IgD-negative memory B cell (primary cell): ENCODE data around the gene OR13C2. TPM values are rescaled to one million over a fixed set of nuclear protein-coding genes. Genes with fewer than 3 reads are reported as not detected.
A peak's percentile ranks its signal among the peaks of the same experiment; 100 is the strongest.
"Not testable (repeated sequence)": the region's sequence is repeated elsewhere in the genome, so short reads cannot be mapped to it uniquely, and the experiment has no call there.

Source experiments
- H3K27ac Mint-ChIP-seq, 3 donors: one replicate each; pipeline ENCODE4 v1.8.0; 2020 to 2022; ENCODE audit warnings: mild to moderate bottlenecking in 3 of 3, mixed read lengths in 3 of 3, moderate library complexity in 1 of 3
- H3K27me3 Mint-ChIP-seq: one replicate; pipeline ENCODE4 v1.8.0; 2021; ENCODE audit warnings: mixed read lengths
- H3K36me3 Mint-ChIP-seq: one replicate; pipeline ENCODE4 v1.8.0; 2020; ENCODE audit warnings: mild to moderate bottlenecking, mixed read lengths
- H3K4me1 Mint-ChIP-seq, 3 donors: one replicate each; pipeline ENCODE4 v1.8.0; 2020 to 2022; ENCODE audit warnings: mixed read lengths in 3 of 3, mild to moderate bottlenecking in 1 of 3
- H3K4me3 Mint-ChIP-seq, 4 donors: one replicate each; pipeline ENCODE4 v1.8.0; 2020 to 2022; ENCODE audit warnings: mild to moderate bottlenecking in 4 of 4, mixed read lengths in 4 of 4, moderate library complexity in 3 of 4
- H3K9me3 Mint-ChIP-seq, 3 donors: one replicate each; pipeline ENCODE4 v1.8.0; 2020 to 2021; ENCODE audit warnings: mixed read lengths in 3 of 3, mild to moderate bottlenecking in 1 of 3
- polyA plus RNA-seq: library from polyadenylated mRNA; unstranded; fragments of 300-500 nt; fragmentation: Illumina TruSeq; gene quantifications from one replicate; pipeline ENCODE4 v1.2.3, GENCODE V29; 2021

Gene OR13C2
- polyA plus RNA-seq = not detected

- H3K27me3 Mint-ChIP-seq, H3K9me3 Mint-ChIP-seq, H3K27ac Mint-ChIP-seq, H3K36me3 Mint-ChIP-seq, H3K4me3 Mint-ChIP-seq, H3K4me1 Mint-ChIP-seq: not testable (repeated sequence)
Measured at GRCh38 chr9:104605527-104605926, at the start of gene OR13C2. TSS of gene OR13C2 (minus strand) at chr9:104605627. CDS start at chr9:104605627, 0 bp downstream.

- Mint-ChIP-seq H3K9me3 (peaks cover 3 to 16% (median 10%) of the 10 kb centered on the region in 3 donors), H3K36me3 (peaks cover 3% of the 10 kb centered on the region), H3K27me3 (no peaks in the 10 kb centered on the region), H3K4me3 (no peak overlapping the region), H3K4me1 (no peaks in the 10 kb centered on the region), H3K27ac (no peak overlapping the region)
Measured at GRCh38 chr9:104635456-104635855, 30.0 kb upstream of the OR13C2 start.

- Mint-ChIP-seq H3K27me3 (no peaks in the 10 kb centered on the region), H3K4me3 (no peak overlapping the region), H3K27ac (no peak overlapping the region), H3K36me3 (peaks cover 3% of the 10 kb centered on the region), H3K4me1 (no peaks in the 10 kb centered on the region), H3K9me3 (peaks cover 0 to 7% (median 7%) of the 10 kb centered on the region in 3 donors)
Measured at GRCh38 chr9:104633976-104634520, 28.6 kb upstream of the OR13C2 start.

- not testable (repeated sequence) for H3K27me3 Mint-ChIP-seq, H3K27ac Mint-ChIP-seq, H3K4me3 Mint-ChIP-seq, H3K4me1 Mint-ChIP-seq, H3K36me3 Mint-ChIP-seq
- peaks cover 4 to 15% (median 5%) of the 10 kb centered on the region in 3 donors for H3K9me3 Mint-ChIP-seq
Measured at GRCh38 chr9:104625964-104626363, 20.5 kb upstream of the OR13C2 start.

GRCh38 chr9:104618104-104618503, 12.7 kb upstream of the OR13C2 start, which contains the start of gene OR13C9:
TSS of gene OR13C9 (minus strand) at chr9:104618204. CDS start at chr9:104618204, 0 bp downstream.
- H3K4me1 Mint-ChIP-seq = no peaks in the 10 kb centered on the region
- peak within 1 kb of the TSS in 1 of 4 donors; percentile 19 for H3K4me3 Mint-ChIP-seq
- H3K9me3 Mint-ChIP-seq = peaks cover 0 to 2% (median 0%) of the 10 kb centered on the region in 3 donors
- H3K36me3 Mint-ChIP-seq = no peaks in the 10 kb centered on the region
- no peak within 1 kb of the TSS for H3K27ac Mint-ChIP-seq
- no peaks in the 10 kb centered on the region for H3K27me3 Mint-ChIP-seq

GRCh38 chr9:104617418-104617817, 12.0 kb upstream of the OR13C2 start:
- no peaks in the 10 kb centered on the region for H3K9me3 Mint-ChIP-seq
- H3K4me3 Mint-ChIP-seq = peak overlapping the region in 1 of 4 donors; percentile 19
- H3K27me3 Mint-ChIP-seq = no peaks in the 10 kb centered on the region
- no peaks in the 10 kb centered on the region for H3K36me3 Mint-ChIP-seq
- no peak overlapping the region for H3K27ac Mint-ChIP-seq
- no peaks in the 10 kb centered on the region for H3K4me1 Mint-ChIP-seq

- no peaks in the 10 kb centered on the region for H3K36me3 Mint-ChIP-seq
- H3K4me3 Mint-ChIP-seq = no peak overlapping the region
- no peaks in the 10 kb centered on the region for H3K27me3 Mint-ChIP-seq
- H3K4me1 Mint-ChIP-seq = no peaks in the 10 kb centered on the region
- no peaks in the 10 kb centered on the region for H3K9me3 Mint-ChIP-seq
- no peak overlapping the region for H3K27ac Mint-ChIP-seq
Measured at GRCh38 chr9:104611213-104611612, 5.8 kb upstream of the OR13C2 start.

- Mint-ChIP-seq H3K4me3 (no peak overlapping the region), H3K27ac (no peak overlapping the region), H3K9me3 (no peaks in the 10 kb centered on the region), H3K4me1 (no peaks in the 10 kb centered on the region), H3K27me3 (no peaks in the 10 kb centered on the region), H3K36me3 (no peaks in the 10 kb centered on the region)
Measured at GRCh38 chr9:104608336-104608735, 2.9 kb upstream of the OR13C2 start.

GRCh38 chr9:104606152-104606551, 725 bp upstream of the OR13C2 start:
- no peaks in the 10 kb centered on the region for H3K27me3 Mint-ChIP-seq
- no peaks in the 10 kb centered on the region for H3K4me1 Mint-ChIP-seq
- H3K27ac Mint-ChIP-seq = no peak overlapping the region
- H3K9me3 Mint-ChIP-seq = no peaks in the 10 kb centered on the region
- H3K4me3 Mint-ChIP-seq = no peak overlapping the region
- H3K36me3 Mint-ChIP-seq = no peaks in the 10 kb centered on the region

GRCh38 chr9:104604801-104605200, 626 bp downstream of the OR13C2 start:
- Mint-ChIP-seq H3K4me1 (no peaks in the 10 kb centered on the region), H3K4me3 (no peak overlapping the region), H3K27me3 (no peaks in the 10 kb centered on the region), H3K36me3 (no peaks in the 10 kb centered on the region), H3K27ac (no peak overlapping the region), H3K9me3 (no peaks in the 10 kb centered on the region)

GRCh38 chr9:104599313-104599712, 6.1 kb downstream of the OR13C2 start, which contains the start of gene OR13C5:
TSS of gene OR13C5 (minus strand) at chr9:104599413. CDS start at chr9:104599413, 0 bp downstream.
- not testable (repeated sequence) for H3K4me1 Mint-ChIP-seq, H3K4me3 Mint-ChIP-seq, H3K36me3 Mint-ChIP-seq, H3K9me3 Mint-ChIP-seq, H3K27me3 Mint-ChIP-seq, H3K27ac Mint-ChIP-seq

GRCh38 chr9:104598749-104599148, 6.7 kb downstream of the OR13C2 start:
- H3K4me1 Mint-ChIP-seq, H3K9me3 Mint-ChIP-seq, H3K4me3 Mint-ChIP-seq, H3K27me3 Mint-ChIP-seq, H3K27ac Mint-ChIP-seq, H3K36me3 Mint-ChIP-seq: not testable (repeated sequence)

- Mint-ChIP-seq H3K9me3 (peaks cover 4 to 5% (median 4%) of the 10 kb centered on the region in 3 donors), H3K4me3 (no peak overlapping the region), H3K27ac (no peak overlapping the region), H3K4me1 (peaks cover 0 to 2% (median 0%) of the 10 kb centered on the region in 3 donors), H3K36me3 (no peaks in the 10 kb centered on the region), H3K27me3 (no peaks in the 10 kb centered on the region)
Measured at GRCh38 chr9:104589626-104590025, 15.8 kb downstream of the OR13C2 start.

- Mint-ChIP-seq H3K4me3 (no peak overlapping the region), H3K4me1 (peaks cover 0 to 2% (median 0%) of the 10 kb centered on the region in 3 donors)
Measured at GRCh38 chr9:104586496-104587180, 18.8 kb downstream of the OR13C2 start.

GRCh38 chr9:104580562-104580961, 24.9 kb downstream of the OR13C2 start:
- no peaks in the 10 kb centered on the region for H3K9me3 Mint-ChIP-seq
- H3K4me1 Mint-ChIP-seq = no peaks in the 10 kb centered on the region
- H3K27ac Mint-ChIP-seq = no peak overlapping the region
- H3K36me3 Mint-ChIP-seq = no peaks in the 10 kb centered on the region
- H3K4me3 Mint-ChIP-seq = no peak overlapping the region
- no peaks in the 10 kb centered on the region for H3K27me3 Mint-ChIP-seq

More at GRCh38 chr9:104586496-104587180, 18.8 kb downstream of the OR13C2 start:
- Mint-ChIP-seq H3K27ac (no peak overlapping the region), H3K9me3 (no peaks in the 10 kb centered on the region), H3K36me3 (no peaks in the 10 kb centered on the region), H3K27me3 (no peaks in the 10 kb centered on the region)

GRCh38 chr9:104577263-104577662, 28.2 kb downstream of the OR13C2 start:
- H3K4me1 Mint-ChIP-seq = no peaks in the 10 kb centered on the region

More at GRCh38 chr9:104577263-104577662, 28.2 kb downstream of the OR13C2 start:
- H3K27me3 Mint-ChIP-seq = no peaks in the 10 kb centered on the region
- no peaks in the 10 kb centered on the region for H3K36me3 Mint-ChIP-seq
- H3K27ac Mint-ChIP-seq = no peak overlapping the region
- no peak overlapping the region for H3K4me3 Mint-ChIP-seq
- H3K9me3 Mint-ChIP-seq = peaks cover 0 to 8% (median 3%) of the 10 kb centered on the region in 3 donors
